ENCODE data around the gene CALB2. TPM values are rescaled to one million over a fixed set of nuclear protein-coding genes. Genes with fewer than 3 reads are reported as not detected.

Gene CALB2
- total and polyA plus RNA-seq, 5 experiments from 2014 or later, result not detected

DNA sequence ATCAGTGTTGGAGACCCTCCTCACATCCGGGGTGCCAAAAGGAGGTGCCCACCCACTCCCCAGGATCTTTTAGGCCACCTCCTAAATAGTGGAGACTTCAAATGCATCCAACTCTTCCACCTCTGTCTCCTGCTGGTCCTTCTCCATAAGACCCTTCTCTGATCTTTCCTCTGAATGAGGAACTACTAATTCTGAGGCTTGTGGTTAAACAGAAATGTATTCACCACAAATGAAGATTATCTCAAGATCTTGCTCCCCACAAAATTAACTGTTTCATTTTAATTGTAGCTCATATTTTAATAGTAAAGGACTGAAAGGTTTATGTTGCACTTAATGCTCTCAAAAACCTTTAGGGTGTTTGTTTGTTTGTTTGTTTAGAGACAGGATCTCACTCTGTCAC lies 49.2 kb downstream of the CALB2 start:
- H3K9me3 Mint-ChIP-seq, result peaks cover 0 to 8% (median 0%) of the 10 kb centered on the region in 9 donors
- no peak overlapping the region for H3K27ac Mint-ChIP-seq
- H3K4me3 Mint-ChIP-seq, result no peak overlapping the region
- DNase-seq (no peak), ATAC-seq (no peak)
- peaks cover 4 to 34% (median 20%) of the 10 kb centered on the region in 4 donors for H3K4me1 Mint-ChIP-seq
- H3K27me3 Mint-ChIP-seq, result peaks cover 16 to 86% (median 40%) of the 10 kb centered on the region in 5 donors
- peaks cover 0 to 5% (median 0%) of the 10 kb centered on the region in 3 donors for H3K36me3 Mint-ChIP-seq
- POLR2A ChIA-PET, result no interaction called here

DNA sequence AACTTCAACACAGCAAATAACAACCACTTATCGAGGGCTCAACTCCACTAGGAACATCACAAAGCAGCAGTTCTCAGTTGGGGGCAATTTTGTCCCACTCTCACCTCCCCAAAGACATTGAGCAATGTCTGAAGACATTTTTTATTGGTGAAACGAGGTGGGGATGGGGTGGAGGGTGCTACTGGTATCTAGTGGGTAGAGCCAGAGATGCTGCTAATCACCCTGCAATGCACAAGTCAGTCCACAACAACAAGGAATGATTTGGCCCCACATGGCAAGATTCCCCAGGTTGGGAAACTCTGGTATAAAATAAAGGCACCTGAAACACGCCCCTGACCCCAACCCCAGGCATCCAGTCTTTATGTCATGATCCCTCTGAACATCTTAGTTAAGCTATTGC lies 50.0 kb downstream of the CALB2 start:
- Mint-ChIP-seq H3K27me3 (peaks cover 18 to 81% (median 39%) of the 10 kb centered on the region in 5 donors), H3K36me3 (peaks cover 0 to 5% (median 0%) of the 10 kb centered on the region in 3 donors), H3K4me1 (peaks cover 6 to 36% (median 22%) of the 10 kb centered on the region in 4 donors), H3K9me3 (peaks cover 0 to 8% (median 0%) of the 10 kb centered on the region in 9 donors), H3K4me3 (no peak overlapping the region), H3K27ac (no peak overlapping the region)
- POLR2A ChIA-PET, result no interaction called here
- no peak for DNase-seq
- ATAC-seq, result no peak

DNA sequence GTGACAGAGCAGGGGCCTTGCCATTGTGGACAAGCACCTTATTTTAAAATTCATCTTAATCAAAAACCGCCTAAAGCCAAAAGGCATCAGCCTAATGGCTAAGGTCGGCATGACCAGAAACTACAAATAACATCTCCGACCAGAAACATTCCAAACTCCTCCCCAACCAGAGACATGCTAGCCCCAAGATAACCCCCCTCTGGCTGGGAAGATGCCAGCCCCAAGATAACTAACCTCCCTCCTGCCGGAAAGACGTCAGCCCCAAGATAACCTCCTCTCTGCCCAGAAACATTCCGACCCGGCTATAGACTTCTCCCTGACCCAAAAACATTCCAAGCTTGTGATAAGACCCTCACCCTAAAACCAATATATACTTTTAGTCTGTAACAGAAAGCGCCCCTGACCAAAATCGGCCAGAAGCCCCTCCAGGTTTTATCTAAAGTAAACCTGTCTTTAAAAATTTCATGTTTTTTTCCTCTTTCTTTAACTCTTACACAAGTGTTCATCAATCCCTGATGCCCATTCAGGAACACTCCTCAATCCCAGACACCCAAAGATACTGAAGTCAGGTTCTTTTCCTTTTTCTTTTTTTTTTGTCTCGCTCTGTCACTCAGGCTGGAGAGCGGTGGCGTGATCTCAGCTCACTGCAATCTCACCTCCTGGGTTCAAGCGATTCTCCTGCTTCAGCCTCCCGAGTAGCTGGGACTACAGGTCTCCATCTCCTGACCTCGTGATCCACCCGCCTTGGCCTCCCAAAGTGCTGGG lies 50.7 kb downstream of the CALB2 start:
- Mint-ChIP-seq H3K27me3 (peaks cover 18 to 81% (median 35%) of the 10 kb centered on the region in 5 donors), H3K27ac (no peak overlapping the region), H3K4me1 (peaks cover 6 to 36% (median 22%) of the 10 kb centered on the region in 4 donors), H3K4me3 (no peak overlapping the region), H3K9me3 (peaks cover 0 to 5% (median 0%) of the 10 kb centered on the region in 9 donors), H3K36me3 (peaks cover 0 to 4% (median 0%) of the 10 kb centered on the region in 3 donors)
- ATAC-seq (no peak), DNase-seq (no peak)
- POLR2A ChIA-PET, result no interaction called here

DNA sequence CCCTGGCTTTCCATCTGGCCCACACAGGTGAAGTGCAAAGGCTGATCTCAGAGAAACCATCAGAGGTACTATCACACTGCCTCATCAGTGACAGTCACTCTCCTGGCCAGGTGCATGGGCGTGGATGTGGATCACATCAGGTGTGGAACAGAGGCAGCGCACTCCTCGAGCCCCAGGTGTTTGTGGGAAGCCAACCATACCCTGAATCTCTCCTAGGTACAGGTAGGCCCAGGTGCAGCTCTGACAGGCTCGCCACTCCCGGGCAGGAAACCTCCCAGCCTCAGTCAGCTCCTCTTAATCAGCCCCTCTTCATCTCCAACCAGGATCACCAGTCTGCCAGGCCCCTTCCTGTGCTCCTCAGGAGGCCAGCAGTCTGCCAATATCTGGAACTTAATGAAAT lies 51.6 kb downstream of the CALB2 start:
- Mint-ChIP-seq H3K4me3 (no peak overlapping the region), H3K4me1 (peaks cover 6 to 36% (median 21%) of the 10 kb centered on the region in 4 donors), H3K27me3 (peaks cover 17 to 72% (median 35%) of the 10 kb centered on the region in 5 donors), H3K36me3 (no peaks in the 10 kb centered on the region), H3K27ac (no peak overlapping the region), H3K9me3 (peaks cover 0 to 2% (median 0%) of the 10 kb centered on the region in 9 donors)
- POLR2A ChIA-PET, result no interaction called here
- DNase-seq, result no peak
- no peak for ATAC-seq

DNA sequence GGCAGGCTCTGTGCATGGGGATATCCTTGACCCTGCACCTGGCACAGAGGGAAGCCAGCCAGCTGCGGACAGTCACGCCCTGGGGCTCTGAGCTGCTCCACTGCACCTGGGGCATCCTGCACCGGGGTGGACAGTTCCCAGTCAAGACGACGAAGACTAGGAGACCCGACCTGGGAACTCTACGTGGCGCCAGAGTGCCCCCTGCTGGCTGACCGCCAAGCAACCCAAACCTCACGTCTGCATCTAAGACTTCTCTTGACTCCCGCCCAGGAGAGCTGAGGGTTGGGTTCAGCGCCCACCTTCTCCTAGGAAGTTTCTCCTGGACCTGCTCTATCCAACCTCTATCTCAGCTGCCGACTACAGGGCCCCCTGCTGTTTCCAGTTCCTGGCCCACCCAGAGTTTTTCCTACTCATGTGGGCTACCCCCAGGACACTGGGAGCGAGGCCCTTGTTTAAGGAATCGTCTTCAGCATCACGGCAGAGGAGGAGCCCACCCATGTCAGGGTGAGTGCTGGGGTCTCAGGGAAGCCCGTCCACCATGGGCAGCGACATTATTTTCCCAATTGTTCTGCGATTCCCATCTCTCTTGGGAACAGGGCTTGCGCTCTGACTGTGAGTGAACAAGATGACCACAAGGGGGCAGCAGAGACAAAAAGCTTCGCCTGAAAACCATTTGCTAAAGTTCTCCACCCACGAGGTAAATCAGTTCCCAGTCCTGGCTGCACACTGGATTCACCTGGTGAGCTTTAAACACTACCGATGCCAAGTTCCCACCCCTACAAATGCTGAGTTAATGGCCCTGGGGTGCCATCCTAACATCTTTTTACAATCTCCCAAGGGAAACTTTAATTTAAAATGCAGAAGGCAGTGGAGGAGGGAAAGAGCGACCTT lies 54.0 kb downstream of the CALB2 start:
- POLR2A ChIA-PET, result interaction anchor here (0.7 kb wide), 1 partner anchor 548 kb away, joined by 4 read pairs; no protein-coding TSS in a partner anchor
- Mint-ChIP-seq H3K4me1 (peaks cover 4 to 18% (median 9%) of the 10 kb centered on the region in 4 donors), H3K27me3 (peaks cover 22 to 73% (median 39%) of the 10 kb centered on the region in 5 donors), H3K27ac (no peak overlapping the region), H3K36me3 (no peaks in the 10 kb centered on the region), H3K4me3 (no peak overlapping the region), H3K9me3 (no peaks in the 10 kb centered on the region)
- DNase-seq (peak; percentile 42 to 81 (median 63)), ATAC-seq (peak; percentile 67 to 85)

DNA sequence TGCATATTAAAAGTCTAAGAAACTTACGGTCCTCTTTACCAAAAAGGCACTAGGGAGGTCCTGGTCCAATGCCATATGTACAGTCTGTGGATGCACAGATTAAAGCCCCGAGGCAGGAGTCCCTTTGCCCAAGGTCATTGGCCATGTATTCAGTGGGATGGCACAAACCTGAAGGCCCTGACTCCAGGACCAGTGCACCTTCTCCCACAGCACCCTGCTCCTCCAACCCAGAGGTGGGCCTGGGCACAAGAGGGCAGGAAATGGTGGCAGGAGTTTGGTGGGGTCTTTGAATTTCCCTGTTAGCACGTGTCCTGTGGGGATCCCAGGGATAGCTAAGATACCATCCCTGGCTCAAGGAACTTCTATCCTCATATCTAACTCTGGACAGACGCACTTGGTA lies 54.8 kb downstream of the CALB2 start:
- H3K4me3 Mint-ChIP-seq, result no peak overlapping the region
- DNase-seq (no peak), ATAC-seq (no peak)
- peaks cover 19 to 72% (median 39%) of the 10 kb centered on the region in 5 donors for H3K27me3 Mint-ChIP-seq
- H3K27ac Mint-ChIP-seq, result no peak overlapping the region
- H3K9me3 Mint-ChIP-seq, result no peaks in the 10 kb centered on the region
- no peaks in the 10 kb centered on the region for H3K36me3 Mint-ChIP-seq
- peaks cover 4 to 10% (median 7%) of the 10 kb centered on the region in 4 donors for H3K4me1 Mint-ChIP-seq
- POLR2A ChIA-PET, result no interaction called here

DNA sequence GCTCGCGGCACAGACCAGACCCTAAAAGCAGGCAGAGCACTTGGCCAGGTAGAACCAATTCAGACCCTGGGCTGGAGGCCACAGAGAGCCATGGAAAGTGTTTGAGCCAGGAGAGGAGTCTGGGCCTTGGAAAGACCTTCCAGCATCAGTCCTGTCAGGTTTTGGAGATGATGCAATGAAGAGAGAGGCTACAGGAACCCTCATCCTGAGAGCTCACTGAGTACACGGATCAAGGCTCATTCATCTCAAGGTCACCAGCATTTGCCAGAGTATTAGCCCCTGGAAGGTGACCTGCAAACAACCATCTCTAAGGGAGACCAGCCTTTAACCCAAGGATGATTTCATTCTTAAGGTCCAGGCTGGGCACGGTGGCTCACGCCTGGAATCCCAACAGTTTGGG lies 55.5 kb downstream of the CALB2 start:
- Mint-ChIP-seq H3K27me3 (peaks cover 17 to 72% (median 40%) of the 10 kb centered on the region in 5 donors), H3K4me1 (peaks cover 4 to 9% (median 7%) of the 10 kb centered on the region in 4 donors), H3K36me3 (no peaks in the 10 kb centered on the region), H3K27ac (no peak overlapping the region), H3K9me3 (no peaks in the 10 kb centered on the region), H3K4me3 (no peak overlapping the region)
- ATAC-seq, result no peak
- no peak for DNase-seq
- POLR2A ChIA-PET, result no interaction called here

DNA sequence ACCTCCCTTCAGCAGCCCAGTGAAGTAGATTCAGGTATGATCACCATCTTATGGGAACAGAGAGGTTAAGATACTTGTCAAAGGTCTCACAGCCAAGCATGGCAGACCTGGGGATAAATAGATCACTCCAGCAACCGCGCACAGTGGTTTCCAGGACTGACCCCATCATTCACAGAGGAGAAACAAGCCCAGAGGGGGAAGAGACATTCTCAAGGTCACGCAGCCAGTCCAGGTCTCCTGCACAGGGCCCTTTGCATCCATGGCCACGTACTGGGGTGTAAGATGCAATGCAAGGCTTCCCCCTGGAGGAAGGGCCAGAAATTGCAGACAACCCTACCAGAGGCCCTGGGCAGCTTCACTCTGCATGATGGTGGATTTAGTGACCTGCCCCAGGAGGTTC lies 63.4 kb downstream of the CALB2 start:
- H3K4me1 Mint-ChIP-seq, result peaks cover 2 to 19% (median 9%) of the 10 kb centered on the region in 4 donors
- H3K36me3 Mint-ChIP-seq, result peaks cover 0 to 2% (median 0%) of the 10 kb centered on the region in 3 donors
- ATAC-seq, result peak in 1 of 2 donors; percentile 29
- H3K4me3 Mint-ChIP-seq, result no peak overlapping the region
- H3K9me3 Mint-ChIP-seq, result peaks cover 0 to 3% (median 0%) of the 10 kb centered on the region in 9 donors
- H3K27me3 Mint-ChIP-seq, result peaks cover 11 to 56% (median 29%) of the 10 kb centered on the region in 5 donors
- peak in 1 of 10 donors; percentile 13 for DNase-seq
- H3K27ac Mint-ChIP-seq, result no peak overlapping the region
- POLR2A ChIA-PET, result no interaction called here

DNA sequence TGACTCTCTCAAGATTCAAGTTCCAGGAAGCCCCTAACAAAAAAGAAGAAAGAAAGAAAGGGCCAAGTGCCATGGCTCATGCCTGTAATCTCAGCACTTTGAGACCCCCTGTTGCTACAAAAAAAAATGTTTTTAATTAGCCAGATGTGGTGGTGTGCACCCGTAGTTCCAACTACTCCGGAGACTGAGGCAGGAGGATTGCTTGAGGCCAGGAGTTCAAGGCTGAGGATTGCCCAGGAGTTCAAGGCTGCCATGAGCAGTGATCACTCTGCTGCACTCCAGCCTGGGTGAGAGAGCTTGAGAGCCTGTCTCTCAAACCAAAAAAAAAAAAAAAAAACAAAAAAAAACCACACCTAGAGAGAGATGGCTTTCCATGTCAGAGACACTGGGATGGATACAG lies 64.5 kb downstream of the CALB2 start:
- no peak for DNase-seq
- Mint-ChIP-seq H3K27me3 (peaks cover 12 to 57% (median 28%) of the 10 kb centered on the region in 5 donors), H3K27ac (no peak overlapping the region), H3K9me3 (peaks cover 0 to 3% (median 0%) of the 10 kb centered on the region in 9 donors), H3K4me1 (peaks cover 2 to 23% (median 9%) of the 10 kb centered on the region in 4 donors), H3K4me3 (no peak overlapping the region), H3K36me3 (peaks cover 0 to 2% (median 0%) of the 10 kb centered on the region in 3 donors)
- ATAC-seq, result no peak
- POLR2A ChIA-PET, result no interaction called here

DNA sequence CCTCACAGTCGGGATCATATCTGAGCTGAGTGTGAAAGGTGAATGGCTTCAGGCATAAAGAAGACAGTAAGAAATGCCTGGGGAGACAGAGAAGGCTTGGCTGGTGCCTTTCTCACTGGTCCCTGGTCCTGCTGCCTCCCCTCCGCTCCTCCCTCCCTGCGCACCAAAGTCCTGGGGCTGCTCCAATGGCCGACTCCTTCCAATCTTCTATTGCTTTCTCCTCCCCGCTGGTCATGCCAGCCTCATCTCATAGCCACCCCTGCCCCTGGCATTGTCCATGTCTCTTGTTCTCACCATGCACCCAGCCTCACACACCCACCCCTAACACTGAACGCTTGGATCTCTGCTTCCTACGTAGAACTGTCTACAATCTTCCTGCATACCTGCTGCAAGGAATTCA lies 65.3 kb downstream of the CALB2 start:
- peaks cover 14 to 56% (median 28%) of the 10 kb centered on the region in 5 donors for H3K27me3 Mint-ChIP-seq
- H3K36me3 Mint-ChIP-seq, result peaks cover 0 to 2% (median 0%) of the 10 kb centered on the region in 3 donors
- POLR2A ChIA-PET, result no interaction called here
- no peak overlapping the region for H3K4me3 Mint-ChIP-seq
- no peak for ATAC-seq
- H3K27ac Mint-ChIP-seq, result peak overlapping the region in 1 of 10 donors; percentile 77
- peaks cover 0 to 5% (median 0%) of the 10 kb centered on the region in 9 donors for H3K9me3 Mint-ChIP-seq
- DNase-seq, result no peak
- peaks cover 2 to 24% (median 9%) of the 10 kb centered on the region in 4 donors for H3K4me1 Mint-ChIP-seq

DNA sequence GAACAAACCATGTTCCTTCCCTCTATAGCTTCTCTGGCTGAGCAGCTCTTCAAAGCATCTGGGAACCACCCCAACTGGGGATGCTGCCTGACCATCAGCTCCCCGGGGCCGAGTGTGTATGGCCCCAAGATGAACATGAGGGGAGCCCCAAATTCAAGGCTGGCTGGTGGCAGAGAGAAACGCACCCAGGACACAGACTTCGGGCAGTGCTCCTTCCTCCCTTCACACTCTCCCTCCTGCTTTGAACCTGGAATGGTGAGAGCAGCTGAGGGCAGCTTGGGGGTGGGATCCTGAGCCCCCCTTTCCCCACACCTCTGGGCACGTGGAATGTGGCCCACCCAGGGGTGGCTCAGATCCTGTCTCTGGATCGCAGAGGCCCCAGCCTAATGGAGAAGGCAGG lies 66.1 kb downstream of the CALB2 start:
- Mint-ChIP-seq H3K27me3 (peaks cover 14 to 62% (median 28%) of the 10 kb centered on the region in 5 donors), H3K9me3 (peaks cover 0 to 8% (median 0%) of the 10 kb centered on the region in 9 donors), H3K4me1 (peaks cover 2 to 25% (median 9%) of the 10 kb centered on the region in 4 donors), H3K36me3 (peaks cover 0 to 2% (median 0%) of the 10 kb centered on the region in 3 donors), H3K4me3 (peak overlapping the region in 1 of 10 donors; percentile 28), H3K27ac (peak overlapping the region in 2 of 10 donors; percentile 24 to 90)
- no peak for ATAC-seq
- POLR2A ChIA-PET, result no interaction called here
- DNase-seq, result no peak

DNA sequence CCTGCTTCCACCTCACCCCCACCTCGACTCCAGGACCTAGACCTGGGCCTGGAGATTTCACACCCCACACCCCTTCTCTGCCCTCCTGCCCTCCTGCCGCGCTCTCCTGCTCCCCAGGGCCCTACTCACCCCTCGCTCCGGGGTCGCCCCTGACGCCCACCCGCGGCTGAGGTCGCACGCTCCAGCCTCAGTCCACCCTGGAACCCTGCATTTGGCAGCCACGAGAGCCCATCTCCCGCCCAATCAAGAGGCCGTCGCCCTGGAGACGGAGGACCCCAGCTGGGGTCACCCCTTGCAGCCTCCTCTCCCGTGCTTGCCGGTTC lies 67.2 kb downstream of the CALB2 start:
- peak overlapping the region in 4 of 10 donors; percentile 25 to 90 (median 81) for H3K27ac Mint-ChIP-seq
- POLR2A ChIA-PET, result interaction anchor here (1.1 to 1.5 kb wide), 3 partner anchors 9 to 139 kb away, joined by 3 to 4 read pairs (median 4); partner anchors contain the start of gene ZNF23
- H3K9me3 Mint-ChIP-seq, result peaks cover 0 to 8% (median 0%) of the 10 kb centered on the region in 9 donors
- ATAC-seq (no peak), DNase-seq (no peak)
- peaks cover 2 to 25% (median 9%) of the 10 kb centered on the region in 4 donors for H3K4me1 Mint-ChIP-seq
- peaks cover 14 to 73% (median 26%) of the 10 kb centered on the region in 5 donors for H3K27me3 Mint-ChIP-seq
- peaks cover 0 to 2% (median 0%) of the 10 kb centered on the region in 3 donors for H3K36me3 Mint-ChIP-seq
- H3K4me3 Mint-ChIP-seq, result peak overlapping the region in 4 of 10 donors; percentile 68 to 82 (median 74)
